ENCODE measurements around the gene ATXN2.
"Not testable (repeated sequence)": the region's sequence is repeated elsewhere in the genome, so short reads cannot be mapped to it uniquely, and the experiment has no call there.

Gene ATXN2

DNA sequence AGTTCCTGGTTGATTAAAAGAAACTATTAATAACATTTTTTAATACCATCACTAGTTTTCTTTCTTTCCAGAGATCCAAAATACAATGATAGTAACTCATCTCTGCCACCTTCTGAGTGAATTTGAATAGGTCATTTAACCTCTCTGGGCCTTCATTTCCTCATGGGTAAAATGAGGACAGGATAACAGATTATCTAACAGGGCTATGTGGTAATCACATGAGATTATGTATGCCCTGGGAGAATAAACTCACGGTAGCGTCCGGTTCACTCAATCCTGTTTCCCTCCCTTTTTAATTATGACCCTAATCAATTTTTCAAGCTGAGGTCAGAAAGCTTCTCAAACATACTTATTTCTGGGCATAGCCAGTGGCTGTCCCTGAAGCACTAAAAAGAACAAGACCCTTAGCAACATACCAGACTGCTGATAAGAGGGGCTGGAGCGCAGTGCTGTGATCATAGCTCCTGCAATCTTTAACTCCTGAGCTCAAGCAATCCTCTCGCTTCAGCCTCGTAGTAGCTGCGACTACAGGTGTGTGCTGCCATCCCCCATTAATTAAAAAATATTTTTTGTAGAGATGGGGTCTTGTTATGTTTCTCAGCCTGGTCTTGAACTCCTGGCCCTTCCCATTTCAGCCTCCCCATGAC is 24.2 kb downstream of the ATXN2 start:
- no peak for DNase-seq

GRCh38 chr12:111573476-111573875 is 25.6 kb downstream of the ATXN2 start:
- DNase-seq: no peak

GRCh38 chr12:111570084-111570961 is 28.8 kb downstream of the ATXN2 start:
- DNase-seq: no peak

- DNase-seq: no peak
Observed at GRCh38 chr12:111569363-111570083, 29.6 kb downstream of the ATXN2 start.

DNA sequence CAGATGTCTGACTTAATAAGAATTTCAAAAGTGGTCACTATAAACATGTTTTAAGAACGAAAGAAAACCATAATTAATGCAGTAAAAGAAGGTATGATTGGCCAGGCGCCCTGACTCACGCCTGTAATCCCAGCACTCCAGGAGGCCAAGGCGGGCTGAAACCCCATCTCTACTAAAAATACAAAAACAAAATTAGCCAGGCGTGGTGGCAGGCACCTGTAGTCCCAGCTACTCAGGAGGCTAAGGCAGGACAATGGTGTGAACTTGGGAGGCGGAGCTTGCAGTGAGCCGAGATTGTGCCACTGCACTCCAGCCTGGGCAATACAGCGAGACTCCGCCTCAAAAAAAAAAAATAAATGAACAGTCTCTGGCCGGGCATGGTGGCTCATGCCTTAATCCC is 38.3 kb downstream of the ATXN2 start:
- not testable (repeated sequence) for DNase-seq

DNA sequence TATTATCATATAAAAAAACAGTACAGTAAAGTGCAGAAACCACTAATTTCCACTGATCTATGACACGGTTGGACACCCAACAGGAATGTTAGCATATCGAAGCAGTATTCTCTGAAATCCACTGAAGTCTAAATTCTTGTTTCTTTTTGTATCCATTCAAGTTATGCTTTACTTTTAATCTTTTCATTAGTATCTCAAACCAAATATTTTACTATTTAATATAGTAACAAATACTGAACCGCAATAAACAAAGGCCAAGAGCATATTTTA is 41.1 kb downstream of the ATXN2 start:
- DNase-seq: no peak

- DNase-seq: no peak
Observed at GRCh38 chr12:111557271-111558106, 41.6 kb downstream of the ATXN2 start.

GRCh38 chr12:111556676-111557075 is 42.4 kb downstream of the ATXN2 start:
- no peak for DNase-seq

GRCh38 chr12:111555313-111555712 is 43.8 kb downstream of the ATXN2 start:
- not testable (repeated sequence) for DNase-seq

DNA sequence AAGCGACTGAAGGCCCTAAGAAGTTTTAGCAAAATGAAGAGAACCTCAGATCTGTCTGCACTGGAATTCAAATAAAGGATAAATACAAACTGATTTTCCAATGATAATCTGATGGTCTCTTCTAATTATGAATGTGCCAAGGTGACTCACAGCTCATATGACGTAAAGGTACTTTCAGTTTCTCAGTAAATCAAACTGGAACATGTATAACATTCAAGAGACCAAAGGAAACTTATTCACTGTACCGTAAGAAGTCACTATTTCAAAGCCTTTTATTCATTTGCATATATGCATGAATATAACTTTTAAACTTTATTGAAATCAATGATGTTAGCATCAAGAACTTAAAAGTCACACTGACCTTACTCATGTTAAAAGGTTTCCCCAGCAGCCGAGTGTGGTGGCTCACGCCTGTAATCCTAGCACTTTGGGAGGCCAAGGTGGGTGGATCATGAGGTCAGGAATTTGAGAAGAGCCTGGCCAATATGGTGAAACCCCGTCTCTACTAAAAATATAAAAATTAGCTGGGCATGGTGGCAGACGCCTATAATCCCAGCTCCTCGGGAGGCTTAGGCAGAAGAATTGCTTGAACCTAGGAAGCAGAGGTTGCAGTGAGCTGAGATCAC is 52.2 kb downstream of the ATXN2 start:
- DNase-seq: no peak

GRCh38 chr12:111546171-111546570 is 52.9 kb downstream of the ATXN2 start:
- DNase-seq: no peak

DNA sequence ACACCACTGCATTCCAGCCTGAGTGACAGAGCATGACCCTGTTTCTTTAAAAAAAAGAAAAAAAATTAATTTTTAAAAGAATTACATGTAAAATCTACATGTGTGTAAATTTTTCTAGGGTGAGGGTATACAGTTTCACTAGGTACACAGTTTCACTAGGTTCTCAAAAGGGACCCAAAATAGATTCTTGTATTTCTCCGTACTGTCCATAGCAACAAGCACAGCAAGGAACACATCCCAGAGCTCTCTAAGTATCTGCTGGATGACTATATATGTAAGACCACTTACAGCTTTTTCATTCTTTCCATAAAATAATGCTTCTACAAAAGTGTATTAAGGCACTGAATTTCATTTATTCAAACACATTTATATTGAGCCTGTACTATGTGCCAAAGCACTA is 55.1 kb downstream of the ATXN2 start:
- DNase-seq: no peak

DNA sequence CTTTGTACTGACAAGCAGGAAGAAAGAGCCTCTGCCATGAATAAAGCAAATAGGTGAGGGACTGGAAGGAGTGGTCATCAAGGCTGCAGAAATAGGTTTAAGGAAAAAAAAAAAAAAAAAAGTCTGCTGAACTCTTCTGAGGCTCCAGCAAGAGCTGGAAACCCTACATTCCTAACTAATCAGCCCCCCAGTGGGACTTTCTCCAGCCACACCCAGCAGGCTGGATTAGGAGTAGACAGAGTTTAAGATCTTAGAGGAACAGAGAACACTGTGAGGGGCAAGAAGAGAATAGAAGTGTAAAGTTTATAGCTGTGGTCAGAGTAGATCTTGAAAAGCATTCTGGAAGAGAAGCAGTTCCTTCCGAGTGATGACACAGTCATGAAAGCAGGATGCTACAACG is 66.4 kb downstream of the ATXN2 start:
- no peak for DNase-seq

- peak in 5 of 14 donors; percentile 1 to 5 (median 3) for DNase-seq
Observed at GRCh38 chr12:111529424-111530368, 69.4 kb downstream of the ATXN2 start.

GRCh38 chr12:111523587-111524167 is 75.4 kb downstream of the ATXN2 start:
- DNase-seq: no peak

DNA sequence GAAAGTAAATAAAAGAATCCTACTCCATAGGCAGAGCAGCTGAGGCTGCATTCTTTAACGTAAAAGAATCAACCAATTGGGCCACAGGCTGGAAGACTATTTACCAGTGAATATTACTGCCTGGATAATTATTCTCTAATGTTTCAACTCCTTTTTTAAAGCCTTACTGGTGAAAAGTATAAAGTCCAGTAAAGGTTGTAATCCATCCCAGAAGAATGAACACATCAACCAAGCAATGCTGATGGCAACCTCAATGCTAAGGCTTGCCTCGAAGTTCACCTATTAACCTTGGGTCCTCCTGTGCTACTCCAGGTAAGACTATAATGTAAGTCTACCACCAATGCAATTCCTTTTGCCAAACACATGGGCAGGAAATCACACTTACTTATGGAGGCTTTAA is 77.3 kb downstream of the ATXN2 start:
- no peak for DNase-seq

GRCh38 chr12:111519937-111520336 is 79.2 kb downstream of the ATXN2 start:
- DNase-seq: no peak

GRCh38 chr12:111519083-111519482 is 80.0 kb downstream of the ATXN2 start:
- no peak for DNase-seq

- not testable (repeated sequence) for DNase-seq
Observed at GRCh38 chr12:111507719-111508118, 91.4 kb downstream of the ATXN2 start.

DNA sequence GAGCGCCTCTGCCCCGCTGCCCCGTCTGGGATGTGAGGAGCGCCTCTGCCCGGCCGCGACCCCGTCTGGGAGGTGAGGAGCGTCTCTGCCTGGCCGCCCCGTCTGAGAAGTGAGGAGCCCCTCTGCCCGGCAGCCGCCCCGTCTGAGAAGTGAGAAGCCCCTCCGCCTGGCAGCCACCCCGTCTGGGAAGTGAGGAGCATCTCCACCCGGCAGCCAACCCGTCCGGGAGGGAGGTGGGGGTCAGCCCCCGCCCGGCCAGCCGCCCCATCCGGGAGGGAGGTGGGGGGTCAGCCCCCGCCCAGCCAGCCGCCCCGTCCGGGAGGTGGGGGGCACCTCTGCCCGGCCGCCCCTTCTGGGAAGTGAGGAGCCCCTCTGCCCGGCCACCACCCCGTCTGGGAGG is 91.9 kb downstream of the ATXN2 start:
- DNase-seq: not testable (repeated sequence)

GRCh38 chr12:111506260-111506659 is 92.9 kb downstream of the ATXN2 start:
- DNase-seq: no peak

Data from C1 segment of cervical spinal cord (tissue), 14 donors.